Measurements from ENCODE around the gene OFD1. TPM values are rescaled to one million over a fixed set of nuclear protein-coding genes. Genes with fewer than 3 reads are reported as not detected.

The OFD1 gene
- total RNA-seq, 1 donor from 2014 or later = 50.8 TPM

- Mint-ChIP-seq H3K4me1 (no peaks in the 10 kb centered on the region), H3K4me3 (no peak overlapping the region), H3K27ac (no peak overlapping the region), H3K9me3 (peaks cover 15% of the 10 kb centered on the region), H3K36me3 (peaks cover 9% of the 10 kb centered on the region), H3K27me3 (ENCODE audit: low read depth) (no peaks in the 10 kb centered on the region)
- no peak for DNase-seq (ENCODE audit: low spot score in 2 of 2, unreplicated experiment in 2 of 2)
- no peak for TF ChIP-seq CTCF (IDR thresholded peaks at IDR 0.05; ENCODE audit: unreplicated experiment)
Observed at GRCh38 chrX:13750812-13751211, 16.3 kb downstream of the OFD1 start.

- no peak for DNase-seq (ENCODE audit: low spot score in 2 of 2, unreplicated experiment in 2 of 2)
- peaks cover 11% of the 10 kb centered on the region for H3K9me3 Mint-ChIP-seq
- H3K27me3 Mint-ChIP-seq (ENCODE audit: low read depth) = no peaks in the 10 kb centered on the region
- peaks cover 9% of the 10 kb centered on the region for H3K36me3 Mint-ChIP-seq
- H3K27ac Mint-ChIP-seq = no peak overlapping the region
- H3K4me3 Mint-ChIP-seq = no peak overlapping the region
- H3K4me1 Mint-ChIP-seq = no peaks in the 10 kb centered on the region
- TF ChIP-seq CTCF (IDR thresholded peaks at IDR 0.05; ENCODE audit: unreplicated experiment) = no peak
Observed at GRCh38 chrX:13752141-13752540, 17.6 kb downstream of the OFD1 start.

GRCh38 chrX:13752646-13753045, 18.1 kb downstream of the OFD1 start:
- Mint-ChIP-seq H3K27ac (no peak overlapping the region), H3K4me1 (no peaks in the 10 kb centered on the region), H3K9me3 (peaks cover 8% of the 10 kb centered on the region), H3K27me3 (ENCODE audit: low read depth) (no peaks in the 10 kb centered on the region), H3K36me3 (peaks cover 9% of the 10 kb centered on the region), H3K4me3 (no peak overlapping the region)
- no peak for TF ChIP-seq CTCF (IDR thresholded peaks at IDR 0.05; ENCODE audit: unreplicated experiment)
- no peak for DNase-seq (ENCODE audit: low spot score in 2 of 2, unreplicated experiment in 2 of 2)

- Mint-ChIP-seq H3K36me3 (peaks cover 9% of the 10 kb centered on the region), H3K27me3 (ENCODE audit: low read depth) (no peaks in the 10 kb centered on the region), H3K27ac (no peak overlapping the region), H3K4me1 (no peaks in the 10 kb centered on the region), H3K4me3 (no peak overlapping the region), H3K9me3 (peaks cover 8% of the 10 kb centered on the region)
- DNase-seq (ENCODE audit: low spot score in 2 of 2, unreplicated experiment in 2 of 2) = no peak
- TF ChIP-seq CTCF (IDR thresholded peaks at IDR 0.05; ENCODE audit: unreplicated experiment) = no peak
Observed at GRCh38 chrX:13754765-13755164, 20.2 kb downstream of the OFD1 start.

GRCh38 chrX:13755254-13755653, 20.7 kb downstream of the OFD1 start:
- Mint-ChIP-seq H3K27ac (no peak overlapping the region), H3K36me3 (peaks cover 9% of the 10 kb centered on the region), H3K9me3 (peaks cover 8% of the 10 kb centered on the region), H3K27me3 (ENCODE audit: low read depth) (no peaks in the 10 kb centered on the region), H3K4me3 (no peak overlapping the region), H3K4me1 (no peaks in the 10 kb centered on the region)
- no peak for DNase-seq (ENCODE audit: low spot score in 2 of 2, unreplicated experiment in 2 of 2)
- TF ChIP-seq CTCF (IDR thresholded peaks at IDR 0.05; ENCODE audit: unreplicated experiment) = no peak

GRCh38 chrX:13756381-13756780, 21.8 kb downstream of the OFD1 start:
- H3K9me3 Mint-ChIP-seq = peaks cover 8% of the 10 kb centered on the region
- H3K4me1 Mint-ChIP-seq = no peaks in the 10 kb centered on the region
- no peak overlapping the region for H3K4me3 Mint-ChIP-seq
- peaks cover 9% of the 10 kb centered on the region for H3K36me3 Mint-ChIP-seq
- no peak overlapping the region for H3K27ac Mint-ChIP-seq
- no peak for TF ChIP-seq CTCF (IDR thresholded peaks at IDR 0.05; ENCODE audit: unreplicated experiment)
- no peaks in the 10 kb centered on the region for H3K27me3 Mint-ChIP-seq (ENCODE audit: low read depth)
- DNase-seq (ENCODE audit: low spot score in 2 of 2, unreplicated experiment in 2 of 2) = no peak
